H4 (cell line): ENCODE data around the gene IL24. TPM values are rescaled to one million over a fixed set of nuclear protein-coding genes. Genes with fewer than 3 reads are reported as not detected.
A peak's percentile ranks its signal among the peaks of the same experiment; 100 is the strongest.

Experiments
- DNase-seq: peaks from one replicate; pipeline ENCODE4 v3.0.0-alpha.2; 2015; ENCODE audit warnings: low spot score
- total RNA-seq: library from RNA; depleted of rRNA; stranded (reverse); fragments of >200 nt; shearing (Covaris generic); gene quantifications from 2 replicates; pipeline ENCODE4 v1.2.3, GENCODE V29; 2014

IL24 gene
- total RNA-seq, 1 experiment from 2014 or later, result 1.1 TPM

- DNase-seq, result no peak
These were observed 18.8 kb upstream of the IL24 start for GRCh38 chr1:206878456-206878855.

- DNase-seq, result no peak
These were observed 16.9 kb upstream of the IL24 start for GRCh38 chr1:206880314-206880713.

- DNase-seq, result no peak
These were observed 14.7 kb upstream of the IL24 start for GRCh38 chr1:206882555-206882954.

GRCh38 chr1:206883160-206883559, 14.1 kb upstream of the IL24 start:
- no peak for DNase-seq

GRCh38 chr1:206883876-206884275, 13.4 kb upstream of the IL24 start:
- DNase-seq, result no peak

GRCh38 chr1:206885341-206886060, 11.7 kb upstream of the IL24 start:
- no peak for DNase-seq

- no peak for DNase-seq
These were observed 10.4 kb upstream of the IL24 start for GRCh38 chr1:206886831-206887230.

- DNase-seq, result peak; percentile 38
These were observed 9.5 kb upstream of the IL24 start for GRCh38 chr1:206887701-206888100.

- DNase-seq, result peak; percentile 89
These were observed 6.8 kb upstream of the IL24 start for GRCh38 chr1:206890125-206891060.

- peak; percentile 30 for DNase-seq
These were observed 5.8 kb upstream of the IL24 start for GRCh38 chr1:206891412-206891811.

GRCh38 chr1:206892351-206892984, 4.8 kb upstream of the IL24 start:
- DNase-seq, result no peak

GRCh38 chr1:206893380-206893779, 3.9 kb upstream of the IL24 start:
- no peak for DNase-seq

GRCh38 chr1:206895325-206895724, 1.9 kb upstream of the IL24 start:
- no peak for DNase-seq

GRCh38 chr1:206895837-206896242, 1.4 kb upstream of the IL24 start:
- peak; percentile 83 for DNase-seq

- DNase-seq, result peak; percentile 36
These were observed 982 bp upstream of the IL24 start for GRCh38 chr1:206896261-206896660.

GRCh38 chr1:206898089-206898914, 1.1 kb downstream of the IL24 start:
- DNase-seq, result peak; percentile 61

- no peak for DNase-seq
These were observed 1.7 kb downstream of the IL24 start for GRCh38 chr1:206898915-206899431.

- DNase-seq, result no peak
These were observed 2.5 kb downstream of the IL24 start for GRCh38 chr1:206899717-206900116.

GRCh38 chr1:206900149-206900548, 2.9 kb downstream of the IL24 start:
- DNase-seq, result no peak

- DNase-seq, result no peak
These were observed 4.7 kb downstream of the IL24 start for GRCh38 chr1:206901944-206902343.

GRCh38 chr1:206902702-206903101, 5.5 kb downstream of the IL24 start:
- no peak for DNase-seq
